ENCODE results near the gene ANKRD50.

Gene ANKRD50, protein sequence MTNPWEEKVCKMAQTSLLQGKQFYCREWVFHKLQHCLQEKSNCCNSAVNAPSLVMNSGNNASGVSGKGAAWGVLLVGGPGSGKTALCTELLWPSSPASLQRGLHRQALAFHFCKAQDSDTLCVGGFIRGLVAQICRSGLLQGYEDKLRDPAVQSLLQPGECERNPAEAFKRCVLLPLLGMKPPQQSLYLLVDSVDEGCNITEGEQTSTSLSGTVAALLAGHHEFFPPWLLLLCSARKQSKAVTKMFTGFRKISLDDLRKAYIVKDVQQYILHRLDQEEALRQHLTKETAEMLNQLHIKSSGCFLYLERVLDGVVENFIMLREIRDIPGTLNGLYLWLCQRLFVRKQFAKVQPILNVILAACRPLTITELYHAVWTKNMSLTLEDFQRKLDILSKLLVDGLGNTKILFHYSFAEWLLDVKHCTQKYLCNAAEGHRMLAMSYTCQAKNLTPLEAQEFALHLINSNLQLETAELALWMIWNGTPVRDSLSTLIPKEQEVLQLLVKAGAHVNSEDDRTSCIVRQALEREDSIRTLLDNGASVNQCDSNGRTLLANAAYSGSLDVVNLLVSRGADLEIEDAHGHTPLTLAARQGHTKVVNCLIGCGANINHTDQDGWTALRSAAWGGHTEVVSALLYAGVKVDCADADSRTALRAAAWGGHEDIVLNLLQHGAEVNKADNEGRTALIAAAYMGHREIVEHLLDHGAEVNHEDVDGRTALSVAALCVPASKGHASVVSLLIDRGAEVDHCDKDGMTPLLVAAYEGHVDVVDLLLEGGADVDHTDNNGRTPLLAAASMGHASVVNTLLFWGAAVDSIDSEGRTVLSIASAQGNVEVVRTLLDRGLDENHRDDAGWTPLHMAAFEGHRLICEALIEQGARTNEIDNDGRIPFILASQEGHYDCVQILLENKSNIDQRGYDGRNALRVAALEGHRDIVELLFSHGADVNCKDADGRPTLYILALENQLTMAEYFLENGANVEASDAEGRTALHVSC (N-terminal part only)

GRCh38 chr4:124712372-124713184, at the start of gene ANKRD50:
TSS of gene ANKRD50 (minus strand) at chr4:124712732. CDS start at chr4:124710511, 2,221 bp downstream.
- in situ Hi-C loops (cut with HindIII; ENCODE audit: low sequenced_read_pairs): no loop called here

DNA sequence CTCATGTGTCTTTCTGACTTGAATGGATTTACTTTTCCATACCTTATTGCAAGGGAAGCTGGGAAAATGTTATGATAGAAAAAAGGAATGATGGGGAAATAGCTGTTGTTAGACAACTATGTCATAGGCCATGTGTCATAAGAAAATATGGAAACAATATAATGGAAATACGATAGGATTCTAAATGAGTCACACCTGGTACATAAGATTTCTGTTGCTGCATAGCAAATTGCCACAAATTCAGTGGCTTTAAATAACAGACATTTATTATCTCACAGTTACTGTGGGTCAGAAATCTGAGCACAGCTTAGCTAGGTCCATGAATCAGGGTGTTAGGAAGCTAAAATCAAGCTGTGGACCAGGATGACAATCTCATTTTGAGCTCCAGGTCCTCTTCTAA, 44.6 kb upstream of the ANKRD50 start:
- in situ Hi-C loops (cut with HindIII; ENCODE audit: low sequenced_read_pairs): no loop called here

DNA sequence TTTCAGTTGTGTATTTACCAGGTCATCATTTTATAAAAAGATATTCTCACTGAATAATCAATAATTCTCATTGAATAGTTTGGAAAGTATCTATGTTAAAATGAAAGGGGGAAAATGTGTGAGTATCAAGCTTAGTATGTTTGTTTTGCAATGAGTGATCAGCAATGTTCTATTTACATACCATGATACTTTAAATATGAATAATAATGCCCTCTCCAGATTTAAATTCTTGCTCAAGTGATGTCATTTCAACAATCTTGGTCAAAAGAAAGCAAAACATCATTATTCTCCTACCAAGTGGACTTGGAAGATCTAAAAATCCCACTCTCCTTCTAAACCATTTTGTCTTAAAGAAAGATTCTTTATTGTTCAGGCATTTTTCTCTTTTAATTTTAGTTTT, 42.1 kb upstream of the ANKRD50 start:
- in situ Hi-C loops (cut with HindIII; ENCODE audit: low sequenced_read_pairs): no loop called here

DNA sequence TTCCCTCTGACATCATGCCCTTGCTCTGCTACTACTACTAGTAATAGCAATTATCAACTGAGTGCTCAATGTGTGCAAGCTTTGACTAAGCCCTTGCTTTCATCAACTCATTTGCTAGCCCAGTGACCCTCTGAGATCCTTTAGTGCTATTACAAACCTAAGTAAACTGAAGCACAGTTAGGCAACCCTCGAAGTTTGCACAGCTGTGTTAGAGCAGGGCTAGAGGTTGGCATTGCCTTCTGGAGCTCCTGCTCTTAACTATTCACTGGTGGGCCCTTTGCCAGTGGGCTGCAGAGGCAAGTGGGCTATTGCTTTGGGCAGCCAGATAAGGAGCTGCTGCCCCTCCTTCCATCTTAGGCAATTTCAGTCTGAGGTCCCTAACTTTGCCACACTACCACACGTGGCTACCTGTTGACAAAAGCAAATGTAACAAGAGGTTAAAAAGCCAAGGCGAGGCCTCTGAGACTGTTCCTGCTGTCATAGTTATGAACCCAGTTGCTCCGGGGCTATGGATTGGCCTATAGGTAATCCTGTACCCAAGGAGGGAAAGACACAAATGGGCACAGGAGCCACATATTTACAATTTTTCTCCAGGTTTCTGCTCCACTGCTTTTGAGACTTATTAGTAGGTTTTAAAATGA, 41.5 kb upstream of the ANKRD50 start:
- in situ Hi-C loops (cut with HindIII; ENCODE audit: low sequenced_read_pairs): no loop called here

- in situ Hi-C loops (cut with HindIII; ENCODE audit: low sequenced_read_pairs): no loop called here
These were observed 36.9 kb upstream of the ANKRD50 start for GRCh38 chr4:124749421-124749820.

- in situ Hi-C loops (cut with HindIII; ENCODE audit: low sequenced_read_pairs): no loop called here
These were observed 36.4 kb upstream of the ANKRD50 start for GRCh38 chr4:124748965-124749364.

DNA sequence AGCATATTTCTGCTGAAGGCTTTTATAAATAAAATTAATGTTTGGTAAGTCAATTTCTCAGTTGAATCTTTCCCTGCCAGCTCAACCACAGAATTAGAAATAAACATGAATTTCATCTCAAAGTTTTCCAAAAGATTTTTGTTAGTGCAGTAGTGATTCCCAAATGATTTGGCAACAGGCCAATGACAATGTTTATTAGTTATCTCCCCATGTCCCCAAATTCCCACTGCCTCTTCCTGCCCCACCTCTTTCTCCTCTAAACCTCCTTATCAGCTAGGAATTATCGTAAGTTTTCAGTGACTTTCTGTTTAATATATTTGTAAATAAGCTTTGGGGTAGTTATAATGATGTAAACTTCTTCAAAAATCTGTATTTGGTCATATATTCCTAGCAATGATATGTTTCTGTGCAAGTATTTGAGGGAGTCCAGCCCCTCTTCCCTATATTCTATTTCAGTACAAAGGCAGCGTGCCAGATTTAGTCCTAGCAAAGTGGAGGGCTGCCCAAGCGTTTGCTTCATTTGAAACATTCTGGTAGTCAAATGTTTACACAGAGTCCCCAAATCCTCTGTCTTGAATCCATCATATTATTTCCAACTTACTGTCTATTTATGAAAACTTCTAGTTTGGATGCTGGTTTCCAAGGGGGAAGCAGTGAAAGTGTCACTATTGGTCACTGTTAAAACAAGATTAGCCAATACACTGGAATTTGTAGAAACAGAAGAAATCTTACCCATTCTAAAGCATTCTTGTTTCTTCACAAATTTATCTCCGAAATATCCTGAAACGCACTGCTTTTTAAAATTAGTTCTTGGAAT, 33.7 kb upstream of the ANKRD50 start:
- in situ Hi-C loops (cut with HindIII; ENCODE audit: low sequenced_read_pairs): no loop called here

GRCh38 chr4:124743711-124744110, 31.2 kb upstream of the ANKRD50 start:
- in situ Hi-C loops (cut with HindIII; ENCODE audit: low sequenced_read_pairs): no loop called here

GRCh38 chr4:124740501-124740900, 28.0 kb upstream of the ANKRD50 start:
- in situ Hi-C loops (cut with HindIII; ENCODE audit: low sequenced_read_pairs): no loop called here

DNA sequence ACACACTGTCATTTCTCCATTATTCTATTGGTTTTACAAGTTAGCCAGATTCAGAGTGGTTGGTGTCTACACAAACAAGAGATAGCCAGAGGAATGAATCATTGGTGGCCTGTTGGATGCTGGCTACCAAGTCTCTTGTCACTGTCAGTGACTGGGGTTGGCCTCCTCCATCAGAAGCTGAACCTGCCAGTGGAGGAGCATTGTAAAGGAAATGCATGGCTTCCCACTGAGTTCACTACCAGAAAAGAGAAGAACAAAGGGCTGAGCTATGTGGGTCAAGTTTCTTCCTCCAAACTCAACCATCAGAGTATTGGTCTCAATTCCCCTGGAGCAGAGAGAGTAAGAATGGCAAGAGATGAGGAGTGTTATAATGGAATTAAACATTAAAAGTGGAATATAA, 26.5 kb upstream of the ANKRD50 start:
- in situ Hi-C loops (cut with HindIII; ENCODE audit: low sequenced_read_pairs): no loop called here

DNA sequence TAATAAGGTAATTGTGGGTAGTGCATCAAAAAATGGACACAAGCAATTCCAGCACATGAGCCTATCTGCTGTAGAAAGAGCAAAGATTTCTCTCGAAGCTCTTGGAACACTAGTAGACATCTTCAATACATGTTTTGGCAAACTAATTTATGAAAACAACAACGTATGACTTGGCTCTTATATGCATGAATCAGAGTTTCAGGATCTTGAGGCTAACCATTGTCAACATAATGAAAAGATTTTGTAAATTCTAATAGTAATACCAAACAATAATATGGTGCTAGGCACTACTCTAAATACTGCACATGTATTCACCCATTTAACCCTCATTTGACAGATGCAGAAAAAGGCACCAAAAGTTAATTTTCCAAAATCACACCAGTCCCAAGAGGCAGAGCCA, 25.1 kb upstream of the ANKRD50 start:
- in situ Hi-C loops (cut with HindIII; ENCODE audit: low sequenced_read_pairs): no loop called here

GRCh38 chr4:124736526-124736925, 24.0 kb upstream of the ANKRD50 start:
- in situ Hi-C loops (cut with HindIII; ENCODE audit: low sequenced_read_pairs): no loop called here

GRCh38 chr4:124727331-124727890, 14.9 kb upstream of the ANKRD50 start:
- in situ Hi-C loops (cut with HindIII; ENCODE audit: low sequenced_read_pairs): no loop called here

- in situ Hi-C loops (cut with HindIII; ENCODE audit: low sequenced_read_pairs): no loop called here
These were observed 13.7 kb upstream of the ANKRD50 start for GRCh38 chr4:124726269-124726668.

DNA sequence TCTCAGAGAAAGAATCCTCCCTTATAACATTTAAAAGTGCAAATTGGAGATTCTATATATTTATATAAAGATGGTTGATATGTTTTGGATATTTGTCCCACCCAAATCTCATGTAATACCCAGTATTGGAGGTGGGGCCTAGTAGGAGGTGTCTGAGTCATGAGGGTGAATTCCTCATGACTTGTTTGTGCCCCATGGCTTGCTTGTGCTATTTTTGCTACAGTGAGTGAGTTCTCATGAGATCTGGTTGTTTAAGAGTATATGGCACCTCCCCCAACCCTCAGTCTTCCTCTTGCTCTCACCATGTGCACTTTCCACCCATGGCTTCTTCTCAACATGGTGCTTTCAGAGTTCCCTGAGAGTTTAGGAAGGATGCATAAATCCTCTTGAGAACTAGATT, 9.5 kb upstream of the ANKRD50 start:
- in situ Hi-C loops (cut with HindIII; ENCODE audit: low sequenced_read_pairs): no loop called here

- in situ Hi-C loops (cut with HindIII; ENCODE audit: low sequenced_read_pairs): no loop called here
These were observed 4.6 kb upstream of the ANKRD50 start for GRCh38 chr4:124717101-124717500.

DNA sequence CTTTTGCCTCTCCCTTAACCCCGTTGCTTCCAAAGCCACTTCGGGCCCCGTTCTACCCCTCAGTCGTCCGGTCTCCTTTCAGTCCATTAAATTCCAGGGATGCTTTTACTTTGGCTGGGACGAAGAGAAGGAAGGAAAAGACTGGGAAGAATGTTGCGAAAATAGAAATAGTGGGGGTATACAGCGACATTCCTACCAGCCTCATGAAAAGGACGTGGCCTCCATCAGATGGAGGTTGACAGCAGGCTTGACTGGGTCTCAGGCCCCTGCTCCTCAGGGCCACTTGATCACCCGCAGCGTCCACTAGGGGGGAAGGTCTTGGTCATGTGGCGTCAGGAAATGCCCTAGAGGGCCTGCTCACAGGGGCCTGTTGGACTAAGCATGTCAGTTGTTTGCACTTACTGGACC, 657 bp upstream of the ANKRD50 start:
- in situ Hi-C loops (cut with HindIII; ENCODE audit: low sequenced_read_pairs): no loop called here

DNA sequence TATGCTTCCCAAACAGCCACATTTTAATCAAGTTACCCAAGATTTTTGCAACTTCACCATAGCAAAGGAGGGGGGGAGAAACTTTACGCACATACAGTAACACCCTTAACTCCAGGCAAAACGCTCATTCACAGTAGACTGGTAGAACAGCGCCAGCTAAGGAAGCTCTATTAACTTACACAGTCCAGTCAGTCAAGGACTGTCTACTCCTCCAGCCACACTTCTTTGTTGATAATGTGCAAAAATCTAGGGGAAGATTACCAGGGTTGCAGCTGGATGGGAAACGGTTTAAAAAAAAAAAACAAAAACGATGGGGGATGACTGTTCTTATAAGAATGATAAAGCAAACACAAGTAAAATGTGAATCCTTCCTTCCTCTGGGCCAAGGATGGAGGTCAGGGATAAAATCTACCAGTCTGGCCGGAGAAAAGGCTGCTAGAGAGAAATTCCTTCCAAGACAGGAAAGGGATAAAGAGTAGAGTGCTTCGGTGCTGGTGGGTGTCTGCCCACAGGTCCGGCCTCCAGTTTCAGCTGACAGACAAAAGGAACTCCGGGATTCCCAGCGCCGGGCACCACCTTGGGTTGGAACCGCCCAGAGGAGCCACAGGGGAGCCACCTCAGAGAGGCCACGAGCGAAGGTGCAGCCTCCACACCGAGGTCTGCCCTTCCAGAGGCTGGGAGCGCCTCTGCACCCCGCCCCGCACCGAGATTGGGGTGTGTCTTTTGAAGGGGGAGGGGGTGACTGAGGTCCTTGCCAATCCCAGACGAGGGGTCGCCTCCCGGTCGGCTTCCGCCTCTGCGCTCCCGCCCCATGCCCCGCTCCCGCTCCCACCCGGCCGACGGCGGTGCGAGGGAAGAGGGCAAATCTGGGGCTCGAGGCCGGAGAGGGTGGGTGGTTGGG, 811 bp downstream of the ANKRD50 start:
- in situ Hi-C loops (cut with HindIII; ENCODE audit: low sequenced_read_pairs): no loop called here
